Kidney (tissue), 14 donors: ENCODE results near the gene ELMOD3. TPM values are rescaled to one million over a fixed set of nuclear protein-coding genes. Genes with fewer than 3 reads are reported as not detected.

ENCODE experiments used
- DNase-seq, 5 donors: peaks; one replicate each; pipeline ENCODE4 v3.0.0-alpha.2; 2013 to 2020
- FAIRE-seq: peaks from 2 replicates; lab custom pipeline; 2012; peaks lifted over from hg19 to GRCh38; lab: Jason Lieb, UNC
- H3K27ac ChIP-seq, 2 donors: one replicate each; pipeline ENCODE4 v1.7.0; 2013; ENCODE audit warnings: low read depth in 2 of 2, low read length in 2 of 2, inconsistent platforms in 1 of 2
- H3K27me3 ChIP-seq: one replicate; pipeline ENCODE4 v1.7.1; 2013; ENCODE audit warnings: low read length, inconsistent platforms; ENCODE audit not compliant: control insufficient read depth, insufficient read depth
- H3K36me3 ChIP-seq, 3 donors: one replicate each; pipeline versions ENCODE4 v1.7.0 to v1.7.1; 2013; ENCODE audit warnings: low read length in 3 of 3, control low read depth in 1 of 3, inconsistent platforms in 1 of 3; ENCODE audit not compliant: insufficient read depth in 3 of 3, control insufficient read depth in 2 of 3
- H3K4me1 ChIP-seq, 3 donors: one replicate each; pipeline versions ENCODE4 v1.7.0 to v1.7.1; 2013; ENCODE audit warnings: low read length in 3 of 3, inconsistent platforms in 1 of 3, low read depth in 1 of 3; ENCODE audit not compliant: control insufficient read depth in 2 of 3, insufficient read depth in 2 of 3
- H3K4me3 ChIP-seq, 3 donors: one replicate each; pipeline versions ENCODE4 v1.7.0 to v1.8.1; 2013; ENCODE audit warnings: low read length in 3 of 3, control low read depth in 1 of 3, inconsistent platforms in 1 of 3
- H3K9ac ChIP-seq, 3 donors: one replicate each; pipeline versions ENCODE4 v1.7.0 to v1.7.1; 2013; ENCODE audit warnings: low read length in 3 of 3, control low read depth in 1 of 3, inconsistent platforms in 1 of 3
- H3K9me3 ChIP-seq, 3 donors: one replicate each; pipeline versions ENCODE4 v1.7.0 to v1.7.1; 2013; ENCODE audit warnings: low read length in 3 of 3, control low read depth in 1 of 3, inconsistent platforms in 1 of 3; ENCODE audit not compliant: control insufficient read depth in 2 of 3, insufficient read depth in 1 of 3
- CTCF ChIP-seq: IDR thresholded peaks from 3 replicates; pipeline ENCODE4 v1.5.1; 2012; ENCODE audit warnings: mild to moderate bottlenecking, moderate library complexity, borderline replicate concordance; ENCODE audit not compliant: insufficient read depth; ENCODE audit errors: extremely low read depth
- intact Hi-C: fragments of 100-400 bp; cut with DNase I; formaldehyde crosslinking; loops from one replicate; pipeline ENCODE4 v1.11.1; 2022
- polyA plus RNA-seq: library from polyadenylated mRNA; stranded (reverse); fragments of 350-450 nt; fragmentation: Illumina TruSeq; extraction: RNeasy Lipid Tissue Mini Kit (QIAGEN cat#74804); gene quantifications from one replicate; pipeline ENCODE4 v1.2.3, GENCODE V29; 2014; ENCODE audit warnings: low read depth, low replicate concordance; ENCODE audit not compliant: insufficient read depth
- total RNA-seq: library from RNA; stranded (reverse); fragmentation: NEBNext Ultra II Directional; extraction: Animal tissue kit (Norgen Biotek cat#: 25700); gene quantifications from one replicate; pipeline ENCODE4 v1.2.1, GENCODE V29; 2021
- donor health status: control.
- donor health status: control.
- donor health status: control.
- donor health status: control.
- donor health status: control.
- donor health status: DM: yes; HTN: yes; CAD: no.
- donor health status: Normal renal cell carcinoma (clear cell type).

The ELMOD3 gene
- total and polyA plus RNA-seq, 2 donors from 2014 or later, result 15.3 to 17.0 TPM

- no peak for FAIRE-seq
- intact Hi-C loops, result no loop called here
- H3K4me1 ChIP-seq, result peaks cover 0 to 9% (median 2%) of the 10 kb centered on the region in 3 donors
Observed at GRCh38 chr2:85428343-85428881, 73.8 kb downstream of the ELMOD3 start.

GRCh38 chr2:85429213-85429923 is 74.8 kb downstream of the ELMOD3 start:
- intact Hi-C loops, result no loop called here
- Histone ChIP-seq H3K4me1 (peaks cover 0 to 15% (median 9%) of the 10 kb centered on the region in 3 donors), H3K27me3 (no peaks in the 10 kb centered on the region), H3K36me3 (no peaks in the 10 kb centered on the region), H3K9ac (no peak overlapping the region), H3K4me3 (no peak overlapping the region), H3K27ac (no peak overlapping the region), H3K9me3 (no peaks in the 10 kb centered on the region)
- DNase-seq (no peak), FAIRE-seq (no peak)
- TF ChIP-seq CTCF, result no peak

More at GRCh38 chr2:85428343-85428881, 73.8 kb downstream of the ELMOD3 start:
- no peak for DNase-seq
- Histone ChIP-seq H3K27ac (no peak overlapping the region), H3K9me3 (no peaks in the 10 kb centered on the region), H3K9ac (no peak overlapping the region), H3K36me3 (no peaks in the 10 kb centered on the region), H3K27me3 (no peaks in the 10 kb centered on the region), H3K4me3 (no peak overlapping the region)
- TF ChIP-seq CTCF, result no peak

GRCh38 chr2:85429924-85430289 is 75.3 kb downstream of the ELMOD3 start:
- Histone ChIP-seq H3K27me3 (no peaks in the 10 kb centered on the region), H3K36me3 (no peaks in the 10 kb centered on the region), H3K9ac (no peak overlapping the region), H3K4me1 (peaks cover 0 to 15% (median 9%) of the 10 kb centered on the region in 3 donors), H3K9me3 (no peaks in the 10 kb centered on the region), H3K4me3 (no peak overlapping the region), H3K27ac (no peak overlapping the region)
- TF ChIP-seq CTCF, result no peak
- DNase-seq (no peak), FAIRE-seq (no peak)
- intact Hi-C loops, result no loop called here
